ENCODE results near the gene FUT7.
A peak's percentile ranks its signal among the peaks of the same experiment; 100 is the strongest.

The FUT7 gene

GRCh38 chr9:137048655-137049543 lies 17.0 kb upstream of the FUT7 start:
- Histone ChIP-seq H3K9ac (ENCODE audit: low read length) (no peak overlapping the region), H3K36me3 (ENCODE audit: insufficient read depth, low read length) (no peaks in the 10 kb centered on the region), H3K4me3 (ENCODE audit: low read depth, low read length, poor library complexity, severe bottlenecking) (no peak overlapping the region), H4K20me1 (ENCODE audit: insufficient read depth, low read length) (no peaks in the 10 kb centered on the region), H3K27me3 (ENCODE audit: insufficient read depth, low read length) (peaks cover 12% of the 10 kb centered on the region; the same call in 1 of the 2 replicates), H3F3A (ENCODE audit: insufficient read depth, low read length) (no peaks in the 10 kb centered on the region), H2AFZ (ENCODE audit: low read length) (no peak overlapping the region), H3K27ac (ENCODE audit: low read depth, low read length, poor library complexity, severe bottlenecking) (no peak overlapping the region), H3K9me2 (ENCODE audit: low read depth, low read length) (no peaks in the 10 kb centered on the region), H3K9me3 (ENCODE audit: low read length) (no peaks in the 10 kb centered on the region), H3K4me2 (ENCODE audit: low read length) (no peak overlapping the region), H3K4me1 (ENCODE audit: insufficient read depth, low read length, severe bottlenecking) (peaks cover 11% of the 10 kb centered on the region), H3K79me2 (ENCODE audit: insufficient read depth, low read length) (no peaks in the 10 kb centered on the region)
- no peak for TF ChIP-seq EZH2 (IDR thresholded peaks at IDR 0.05; ENCODE audit: borderline replicate concordance, low read length)
- TF ChIP-seq, protein P1, sequence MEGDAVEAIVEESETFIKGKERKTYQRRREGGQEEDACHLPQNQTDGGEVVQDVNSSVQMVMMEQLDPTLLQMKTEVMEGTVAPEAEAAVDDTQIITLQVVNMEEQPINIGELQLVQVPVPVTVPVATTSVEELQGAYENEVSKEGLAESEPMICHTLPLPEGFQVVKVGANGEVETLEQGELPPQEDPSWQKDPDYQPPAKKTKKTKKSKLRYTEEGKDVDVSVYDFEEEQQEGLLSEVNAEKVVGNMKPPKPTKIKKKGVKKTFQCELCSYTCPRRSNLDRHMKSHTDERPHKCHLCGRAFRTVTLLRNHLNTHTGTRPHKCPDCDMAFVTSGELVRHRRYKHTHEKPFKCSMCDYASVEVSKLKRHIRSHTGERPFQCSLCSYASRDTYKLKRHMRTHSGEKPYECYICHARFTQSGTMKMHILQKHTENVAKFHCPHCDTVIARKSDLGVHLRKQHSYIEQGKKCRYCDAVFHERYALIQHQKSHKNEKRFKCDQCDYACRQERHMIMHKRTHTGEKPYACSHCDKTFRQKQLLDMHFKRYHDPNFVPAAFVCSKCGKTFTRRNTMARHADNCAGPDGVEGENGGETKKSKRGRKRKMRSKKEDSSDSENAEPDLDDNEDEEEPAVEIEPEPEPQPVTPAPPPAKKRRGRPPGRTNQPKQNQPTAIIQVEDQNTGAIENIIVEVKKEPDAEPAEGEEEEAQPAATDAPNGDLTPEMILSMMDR (IDR thresholded peaks at IDR 0.05; ENCODE audit: low read length), result no peak

DNA sequence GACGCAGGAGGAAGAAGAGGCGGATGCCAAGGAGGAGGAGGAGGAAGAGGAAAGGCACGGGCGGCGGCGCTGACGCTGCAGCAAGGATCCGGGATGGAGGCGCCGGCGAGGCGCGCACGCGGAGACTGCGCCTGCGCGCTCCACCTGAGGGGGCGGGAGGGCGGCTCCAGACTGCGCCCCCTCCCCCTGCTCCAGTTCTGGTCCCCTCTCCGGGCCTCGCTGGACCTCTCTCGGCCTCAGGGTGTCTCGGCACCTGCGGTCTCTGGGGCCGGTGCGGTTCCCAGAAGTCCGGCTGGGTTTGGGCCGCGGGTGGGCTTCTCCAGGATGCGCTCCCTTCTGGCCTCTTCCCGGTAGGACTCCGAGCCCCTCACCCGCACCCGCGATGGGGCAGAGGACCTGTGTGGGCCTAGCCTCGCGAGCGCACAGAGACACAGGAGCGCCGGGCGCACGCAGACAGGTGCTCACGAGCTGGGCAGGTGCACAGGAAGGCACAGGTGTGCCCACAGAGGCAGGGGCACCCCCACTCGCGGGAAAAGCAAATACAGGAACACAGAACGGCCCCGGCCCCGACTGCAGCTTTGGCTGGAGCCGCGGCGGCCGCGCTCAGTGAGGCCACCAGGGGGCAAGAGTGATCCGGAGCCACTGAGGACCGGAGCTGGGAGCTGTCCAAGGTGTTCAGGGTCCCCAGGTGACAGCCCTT lies 14.3 kb upstream of the FUT7 start, which contains the start of gene NPDC1:
Gene NPDC1 (minus strand): TSS at position 90 of the 700 bp plus-strand sequence. CDS start 188 bp downstream, outside the sequence.
- peaks cover 7% of the 10 kb centered on the region for H3K4me1 ChIP-seq (ENCODE audit: insufficient read depth, low read length, severe bottlenecking)
- H3K4me3 ChIP-seq (ENCODE audit: low read depth, low read length, poor library complexity, severe bottlenecking), result peak within 1 kb of the TSS; percentile 38
- H3K4me2 ChIP-seq (ENCODE audit: low read length), result peak within 1 kb of the TSS; percentile 41; the same call in 1 of the 2 replicates
- no peaks in the 10 kb centered on the region for H3K36me3 ChIP-seq (ENCODE audit: insufficient read depth, low read length)
- no peak within 1 kb of the TSS for H3K27ac ChIP-seq (ENCODE audit: low read depth, low read length, poor library complexity, severe bottlenecking)
- H3K27me3 ChIP-seq (ENCODE audit: insufficient read depth, low read length), result peaks cover 13% of the 10 kb centered on the region; the same call in 1 of the 2 replicates
- no peaks in the 10 kb centered on the region for H3K9me3 ChIP-seq (ENCODE audit: low read length)
- no peak within 1 kb of the TSS for H2AFZ ChIP-seq (ENCODE audit: low read length)
- TF ChIP-seq, protein P1 (IDR thresholded peaks at IDR 0.05; ENCODE audit: low read length), result peak; percentile 81
- no peak for TF ChIP-seq EZH2 (IDR thresholded peaks at IDR 0.05; ENCODE audit: borderline replicate concordance, low read length)
- H3K9ac ChIP-seq (ENCODE audit: low read length), result no peak within 1 kb of the TSS
- no peaks in the 10 kb centered on the region for H4K20me1 ChIP-seq (ENCODE audit: insufficient read depth, low read length)
- H3K9me2 ChIP-seq (ENCODE audit: low read depth, low read length), result no peaks in the 10 kb centered on the region
- H3K79me2 ChIP-seq (ENCODE audit: insufficient read depth, low read length), result no peaks in the 10 kb centered on the region
- H3F3A ChIP-seq (ENCODE audit: insufficient read depth, low read length), result no peaks in the 10 kb centered on the region

DNA sequence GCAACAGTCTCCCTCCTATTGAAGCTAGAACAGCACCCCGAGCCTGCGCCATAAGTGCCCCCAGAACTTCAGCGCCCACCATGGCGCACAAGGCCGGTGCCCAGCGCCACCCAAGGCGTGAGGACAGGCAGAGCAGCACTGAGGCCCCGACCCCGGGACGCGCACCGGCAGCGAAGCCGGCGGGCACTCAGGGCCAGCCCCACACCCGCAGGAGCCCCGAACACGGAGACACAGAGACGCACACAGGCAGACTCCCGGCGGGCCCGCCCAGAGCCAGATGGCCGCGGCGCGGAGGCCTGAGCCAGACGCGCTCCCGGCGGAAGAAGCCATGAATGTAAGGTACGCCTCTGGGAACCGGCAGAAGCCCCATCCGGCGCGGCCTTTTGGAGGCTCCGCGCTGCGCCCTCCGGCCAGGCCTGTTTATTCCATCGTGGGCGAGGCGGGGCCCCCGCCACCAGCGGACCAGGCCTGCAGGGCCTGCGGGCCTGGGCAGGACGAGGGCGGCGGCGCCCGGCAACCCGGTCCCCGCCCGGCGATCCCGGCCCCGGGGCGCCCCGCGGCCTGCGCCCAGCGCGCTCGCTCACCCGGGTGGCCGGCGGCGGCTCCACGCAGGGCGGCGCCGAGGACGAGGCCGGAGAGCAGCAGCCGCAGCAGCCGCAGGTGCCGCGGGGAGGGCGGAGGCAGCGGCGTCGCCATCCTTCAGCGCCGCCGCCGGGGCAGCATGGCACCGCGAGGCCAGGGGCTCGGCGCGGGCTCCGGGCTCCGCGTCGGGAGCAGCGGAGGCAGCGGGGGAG lies 13.6 kb upstream of the FUT7 start:
- TF ChIP-seq EZH2 (IDR thresholded peaks at IDR 0.05; ENCODE audit: borderline replicate concordance, low read length), result no peak
- TF ChIP-seq, protein P1 (IDR thresholded peaks at IDR 0.05; ENCODE audit: low read length), result no peak
- Histone ChIP-seq H3K4me1 (ENCODE audit: insufficient read depth, low read length, severe bottlenecking) (peaks cover 7% of the 10 kb centered on the region), H3F3A (ENCODE audit: insufficient read depth, low read length) (no peaks in the 10 kb centered on the region), H3K9me2 (ENCODE audit: low read depth, low read length) (no peaks in the 10 kb centered on the region), H3K27ac (ENCODE audit: low read depth, low read length, poor library complexity, severe bottlenecking) (no peak overlapping the region), H3K36me3 (ENCODE audit: insufficient read depth, low read length) (no peaks in the 10 kb centered on the region), H3K79me2 (ENCODE audit: insufficient read depth, low read length) (no peaks in the 10 kb centered on the region), H2AFZ (ENCODE audit: low read length) (no peak overlapping the region), H4K20me1 (ENCODE audit: insufficient read depth, low read length) (no peaks in the 10 kb centered on the region), H3K27me3 (ENCODE audit: insufficient read depth, low read length) (peaks cover 20% of the 10 kb centered on the region; the same call in 1 of the 2 replicates), H3K4me3 (ENCODE audit: low read depth, low read length, poor library complexity, severe bottlenecking) (peak overlapping the region; percentile 38), H3K4me2 (ENCODE audit: low read length) (peak overlapping the region; percentile 41; the same call in 1 of the 2 replicates), H3K9me3 (ENCODE audit: low read length) (no peaks in the 10 kb centered on the region), H3K9ac (ENCODE audit: low read length) (no peak overlapping the region)
